CD4-positive, alpha-beta T cell treated with Interleukin-12 subunit alpha and Interleukin-12 subunit beta, for 1 hour (primary cell): ENCODE results near the gene UQCRFS1.
"Not testable (repeated sequence)": the region's sequence is repeated elsewhere in the genome, so short reads cannot be mapped to it uniquely, and the experiment has no call there.

Experiments
- DNase-seq: peaks from one replicate; pipeline ENCODE4 v3.0.0-alpha.2; 2020

UQCRFS1 gene

DNA sequence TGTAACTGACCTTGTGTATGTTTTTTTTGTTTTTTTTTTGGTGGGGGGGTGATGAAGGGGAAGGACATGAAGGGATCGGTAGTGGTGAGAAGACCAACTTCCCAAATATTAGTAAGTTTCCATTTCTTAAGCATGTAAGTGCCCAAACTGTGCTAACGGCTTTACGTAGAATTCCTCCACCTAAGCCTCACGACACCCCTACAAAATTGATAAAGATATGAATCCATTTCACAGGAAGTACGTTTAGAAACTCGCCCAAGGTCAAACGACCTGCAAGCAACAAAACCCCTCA is 649 bp downstream of the UQCRFS1 start:
- DNase-seq: no peak

DNA sequence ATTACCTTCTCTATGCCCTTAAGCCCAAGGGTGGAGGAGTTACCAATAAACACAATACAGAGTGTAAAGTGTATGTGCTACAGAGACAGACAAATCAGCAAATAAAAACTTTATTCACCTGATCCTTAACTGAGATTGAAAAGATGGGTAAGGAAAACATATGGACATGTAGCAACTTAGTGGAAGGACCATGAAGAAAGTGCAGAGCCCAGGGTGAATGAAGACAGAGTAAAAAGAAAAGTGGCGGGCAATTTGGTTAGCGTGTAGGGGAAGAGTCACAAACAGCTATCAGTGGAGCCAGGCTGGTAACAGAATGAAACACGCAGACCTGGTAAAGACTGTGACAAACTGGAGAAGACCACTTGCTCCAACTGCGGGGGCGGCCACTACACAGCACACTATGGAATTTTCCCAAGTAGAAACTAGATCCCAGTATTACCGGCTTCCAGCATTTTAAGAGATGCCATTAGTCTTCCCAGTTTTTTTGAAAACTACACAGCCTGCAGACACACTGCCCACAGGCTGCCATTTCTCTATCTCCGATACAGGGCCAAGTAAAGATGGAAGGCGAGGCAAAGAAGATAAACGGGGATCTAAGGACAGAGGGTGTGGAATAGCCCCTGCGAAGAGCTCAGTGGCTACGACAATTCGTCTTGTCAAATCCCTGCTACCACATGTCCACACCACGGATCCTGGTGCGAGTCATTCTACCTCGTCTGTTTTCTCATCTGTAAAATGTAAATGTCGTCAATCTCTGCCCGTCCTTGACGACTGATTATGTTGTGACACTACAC is 1.2 kb downstream of the UQCRFS1 start:
- peak; percentile 18 for DNase-seq

DNA sequence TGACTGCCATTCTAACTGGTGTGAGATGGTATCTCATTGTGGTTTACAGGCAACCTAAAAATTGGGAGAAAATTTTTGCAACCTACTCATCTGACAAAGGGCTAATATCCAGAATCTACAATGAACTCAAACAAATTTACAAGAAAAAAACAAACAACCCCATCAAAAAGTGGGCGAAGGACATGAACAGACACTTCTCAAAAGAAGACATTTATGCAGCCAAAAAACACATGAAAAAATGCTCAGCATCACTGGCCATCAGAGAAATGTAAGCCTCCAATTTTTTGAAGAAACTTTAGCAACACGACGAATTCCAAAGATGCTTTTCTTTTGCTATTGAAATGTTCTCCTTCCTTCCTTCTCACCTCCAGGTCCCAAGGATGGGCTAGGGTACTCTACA is 1.9 kb downstream of the UQCRFS1 start:
- DNase-seq: not testable (repeated sequence)

GRCh38 chr19:29210502-29210901 is 2.4 kb downstream of the UQCRFS1 start:
- not testable (repeated sequence) for DNase-seq

DNA sequence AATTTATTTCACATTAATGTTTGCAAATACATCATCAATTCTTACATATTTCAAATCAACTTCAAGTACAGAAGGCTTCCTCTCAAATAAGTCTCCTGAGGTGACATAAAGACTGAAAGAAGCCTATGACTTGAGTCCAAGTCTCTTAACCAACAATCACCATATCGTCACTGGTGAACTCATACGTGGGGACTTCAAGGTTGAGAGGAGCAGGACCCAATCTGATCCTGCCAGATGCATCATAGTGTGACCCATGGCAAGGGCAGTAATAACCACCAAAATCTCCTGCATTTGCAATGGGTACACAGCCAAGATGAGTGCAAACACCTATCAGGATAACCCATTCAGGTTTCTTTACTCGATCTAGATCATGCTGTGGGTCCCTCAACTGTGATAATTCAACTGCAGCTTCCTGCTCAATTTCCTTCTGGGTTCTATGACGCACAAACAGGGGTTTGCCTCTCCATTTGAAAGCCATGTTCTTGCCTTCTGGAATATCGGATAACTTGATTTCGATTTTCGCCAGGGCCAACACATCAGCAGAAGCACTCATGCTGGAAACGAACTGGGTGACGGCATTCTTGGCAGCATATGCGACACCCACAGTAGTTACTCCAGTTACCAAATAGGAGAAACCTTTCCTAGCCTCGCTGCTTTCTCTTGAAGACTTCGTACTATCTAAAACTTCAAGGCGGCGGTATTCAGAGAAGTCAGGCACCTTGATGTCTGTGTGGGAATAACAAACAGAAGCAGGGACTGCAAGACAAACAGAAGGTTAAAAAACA is 5.4 kb downstream of the UQCRFS1 start:
- DNase-seq: not testable (repeated sequence)

- no peak for DNase-seq
Observed at GRCh38 chr19:29206453-29206852, 6.5 kb downstream of the UQCRFS1 start.

GRCh38 chr19:29202281-29202680 is 10.7 kb downstream of the UQCRFS1 start:
- DNase-seq: no peak

- DNase-seq: no peak
Observed at GRCh38 chr19:29201855-29202254, 11.1 kb downstream of the UQCRFS1 start.

DNA sequence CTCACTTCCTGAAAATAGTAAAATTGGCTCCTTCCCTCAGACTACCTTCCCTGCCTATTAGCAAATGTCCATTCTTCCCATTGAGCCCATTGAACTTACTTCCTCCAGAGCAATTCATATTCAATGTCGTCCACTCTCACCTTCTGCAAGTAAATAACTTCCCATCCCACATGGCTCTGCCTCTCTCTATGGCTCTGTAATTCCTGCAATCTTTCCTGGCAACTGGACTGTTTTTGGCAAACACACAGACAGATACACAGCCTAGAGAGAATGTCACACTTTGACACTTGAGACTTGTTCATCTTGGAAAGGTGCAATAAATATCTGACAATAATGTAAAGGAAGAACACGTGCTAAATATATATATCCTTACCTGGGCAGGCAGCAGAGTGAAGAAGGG is 18.3 kb downstream of the UQCRFS1 start:
- DNase-seq: no peak

GRCh38 chr19:29193155-29193554 is 19.8 kb downstream of the UQCRFS1 start:
- no peak for DNase-seq

DNA sequence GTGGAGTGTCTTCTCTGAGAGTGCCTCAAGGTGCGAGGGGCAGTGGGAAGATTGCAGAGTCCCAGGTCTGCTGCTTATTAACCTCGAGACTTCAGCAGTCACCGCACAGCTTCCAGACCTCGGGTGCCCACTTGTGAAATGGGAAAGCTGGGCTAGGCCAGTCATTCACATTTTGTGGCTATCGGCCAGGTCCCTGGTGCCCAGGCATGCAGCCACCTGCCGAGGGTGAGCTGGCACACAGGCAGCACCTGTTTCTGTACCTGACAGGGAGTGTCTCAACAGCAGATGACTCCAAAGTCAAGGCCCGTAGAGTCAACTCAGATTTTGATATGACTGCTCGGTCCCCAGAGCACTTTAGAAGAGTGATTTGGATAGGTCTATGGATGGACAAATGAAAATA is 21.9 kb downstream of the UQCRFS1 start:
- DNase-seq: no peak

- DNase-seq: no peak
Observed at GRCh38 chr19:29189033-29189360, 24.0 kb downstream of the UQCRFS1 start.

DNA sequence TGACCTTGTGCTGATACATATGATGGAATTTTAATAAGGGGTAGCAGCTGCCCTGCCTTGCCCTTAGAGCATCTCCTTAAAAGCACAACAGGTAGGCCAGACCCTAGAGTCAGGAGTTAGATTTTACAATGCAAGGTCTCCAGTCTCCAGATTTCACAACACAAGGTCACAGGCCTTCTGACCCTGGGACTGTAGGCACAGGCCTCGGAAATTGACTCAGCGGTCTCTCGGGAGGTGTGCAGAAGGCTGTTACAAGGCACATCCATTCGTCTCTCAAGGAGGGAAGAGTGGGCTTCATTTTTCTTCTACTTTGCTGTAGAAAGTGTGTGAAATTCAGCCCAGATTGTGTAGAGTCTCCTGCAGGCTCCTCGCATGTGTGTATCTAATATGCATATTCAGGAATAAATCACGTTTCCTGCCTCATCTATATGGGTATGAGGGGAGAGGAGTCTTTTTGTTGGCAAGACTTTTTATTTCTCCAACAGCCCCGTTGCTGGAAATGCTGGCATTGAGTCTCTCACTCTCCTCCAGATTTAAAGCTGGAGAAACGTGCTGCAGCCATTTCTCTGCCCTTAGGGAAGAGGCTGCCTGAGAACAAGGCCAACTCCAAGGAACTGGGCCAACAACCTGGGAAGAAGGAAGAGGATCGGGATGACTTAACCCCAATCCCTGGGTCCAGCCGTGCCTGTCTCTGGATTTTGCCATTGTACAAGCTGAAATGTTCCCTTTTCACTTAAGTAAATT is 24.5 kb downstream of the UQCRFS1 start:
- DNase-seq: no peak

DNA sequence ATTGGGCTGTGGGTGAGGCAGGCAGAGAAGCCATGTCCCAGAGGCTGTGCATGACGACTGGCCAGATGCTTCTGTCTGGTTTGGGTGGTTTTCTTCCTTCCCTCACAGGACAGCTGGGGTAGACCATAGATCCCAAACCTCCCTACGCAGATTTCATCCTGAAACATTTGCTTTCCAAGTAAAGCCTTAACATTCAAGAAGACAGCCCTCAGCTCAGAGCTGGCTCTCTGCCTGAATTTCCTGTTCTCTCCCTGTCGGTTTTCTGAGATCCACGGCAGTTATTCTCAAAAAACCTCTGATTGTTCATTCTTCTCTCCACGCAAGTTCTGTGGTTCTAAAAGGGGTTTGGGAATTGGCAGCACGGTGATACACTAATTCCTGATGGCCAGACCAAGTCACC is 25.3 kb downstream of the UQCRFS1 start:
- no peak for DNase-seq

DNA sequence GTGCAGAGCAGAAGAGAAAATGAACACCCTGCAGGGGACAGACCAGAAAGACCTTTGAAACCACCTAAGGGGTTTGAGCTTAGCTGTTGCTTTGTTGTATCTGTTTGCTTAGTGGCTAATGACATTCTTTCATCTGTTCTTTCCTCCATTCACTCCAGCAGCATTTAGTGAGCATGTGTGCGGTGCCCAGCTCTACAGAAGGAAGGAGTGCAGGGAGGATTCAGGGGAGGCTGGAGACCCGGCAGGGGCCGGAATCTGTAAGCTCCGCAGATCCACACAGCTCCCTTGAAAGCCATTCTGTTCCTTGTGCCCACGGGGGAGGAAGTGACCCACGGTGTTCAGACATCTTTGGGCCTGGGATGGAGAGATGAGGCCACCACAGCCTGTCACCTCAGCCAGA is 27.5 kb downstream of the UQCRFS1 start:
- DNase-seq: no peak

DNA sequence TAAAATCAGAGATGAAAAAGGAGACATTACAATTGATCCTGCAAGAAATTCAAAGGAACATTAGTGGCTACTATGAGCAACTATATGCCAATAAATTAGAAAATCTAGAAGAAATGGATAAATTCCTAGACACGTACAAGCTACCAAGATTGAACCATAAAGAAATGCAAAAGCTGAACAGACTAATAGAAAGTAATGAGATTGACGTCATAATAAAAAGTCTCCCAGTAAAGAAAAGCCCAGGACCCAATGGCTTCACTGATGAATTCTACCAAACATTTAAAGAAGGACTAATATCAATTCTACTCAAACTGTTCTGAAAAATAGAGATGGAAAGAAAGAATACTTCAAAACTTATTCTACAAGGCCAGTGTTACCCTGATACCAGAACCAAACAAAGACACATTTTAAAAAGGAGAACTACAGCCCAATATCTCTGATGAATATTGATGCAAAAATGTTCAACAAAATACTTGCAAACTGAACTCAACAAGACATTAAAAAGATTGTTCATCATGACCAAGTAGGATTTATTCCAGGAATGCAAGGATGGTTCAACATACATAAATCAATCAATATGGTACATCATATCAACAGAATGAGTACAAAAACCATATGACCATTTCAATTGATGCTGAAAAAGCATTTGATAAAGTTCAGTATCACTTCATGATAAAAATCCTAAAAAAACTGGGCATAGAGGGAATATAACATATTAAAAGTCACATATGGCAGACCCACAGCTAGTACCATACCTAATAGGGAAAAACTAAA is 35.8 kb downstream of the UQCRFS1 start:
- no peak for DNase-seq

- DNase-seq: no peak
Observed at GRCh38 chr19:29173896-29174295, 39.1 kb downstream of the UQCRFS1 start.

- no peak for DNase-seq
Observed at GRCh38 chr19:29172302-29172701, 40.6 kb downstream of the UQCRFS1 start.

- no peak for DNase-seq
Observed at GRCh38 chr19:29171525-29171924, 41.4 kb downstream of the UQCRFS1 start.

- no peak for DNase-seq
Observed at GRCh38 chr19:29170554-29170953, 42.4 kb downstream of the UQCRFS1 start.

GRCh38 chr19:29162694-29163093 is 50.3 kb downstream of the UQCRFS1 start:
- no peak for DNase-seq

- no peak for DNase-seq
Observed at GRCh38 chr19:29155683-29156082, 57.3 kb downstream of the UQCRFS1 start.
